GM19238 (cell line): Measurements from ENCODE around the gene ARAP1.

Source experiments
- DNase-seq: peaks from one replicate; pipeline ENCODE4 v3.0.0; 2011; ENCODE audit warnings: low spot score; ENCODE audit not compliant: insufficient read length

The ARAP1 gene

GRCh38 chr11:72763823-72764222 lies 11.6 kb upstream of the ARAP1 start:
- DNase-seq = no peak

GRCh38 chr11:72762641-72763304 lies 10.6 kb upstream of the ARAP1 start:
- DNase-seq = no peak

GRCh38 chr11:72760539-72761405 lies 8.6 kb upstream of the ARAP1 start:
- no peak for DNase-seq

GRCh38 chr11:72759468-72759985 lies 7.3 kb upstream of the ARAP1 start:
- DNase-seq = no peak

- DNase-seq = no peak
Measured at GRCh38 chr11:72758690-72759389, 6.6 kb upstream of the ARAP1 start.

GRCh38 chr11:72758304-72758689 lies 6.1 kb upstream of the ARAP1 start:
- no peak for DNase-seq

- no peak for DNase-seq
Measured at GRCh38 chr11:72755713-72756285, 3.6 kb upstream of the ARAP1 start.

- no peak for DNase-seq
Measured at GRCh38 chr11:72754544-72755155, 2.4 kb upstream of the ARAP1 start.

GRCh38 chr11:72754149-72754543 lies 1.9 kb upstream of the ARAP1 start:
- DNase-seq = no peak

- no peak for DNase-seq
Measured at GRCh38 chr11:72753341-72754148, 1.3 kb upstream of the ARAP1 start.

GRCh38 chr11:72751116-72752087 lies 806 bp downstream of the ARAP1 start:
- no peak for DNase-seq

- DNase-seq = no peak
Measured at GRCh38 chr11:72750556-72751115, 1.6 kb downstream of the ARAP1 start.

- no peak for DNase-seq
Measured at GRCh38 chr11:72750086-72750485, 2.1 kb downstream of the ARAP1 start.

GRCh38 chr11:72747289-72747855 lies 4.8 kb downstream of the ARAP1 start:
- DNase-seq = no peak

GRCh38 chr11:72746821-72747220 lies 5.4 kb downstream of the ARAP1 start:
- DNase-seq = no peak

GRCh38 chr11:72745925-72746550 lies 6.2 kb downstream of the ARAP1 start:
- no peak for DNase-seq

- DNase-seq = no peak
Measured at GRCh38 chr11:72745511-72745910, 6.7 kb downstream of the ARAP1 start.

GRCh38 chr11:72744474-72744873 lies 7.7 kb downstream of the ARAP1 start:
- no peak for DNase-seq
